IMR-90 (cell line): ENCODE measurements around the gene KRT35. TPM values are rescaled to one million over a fixed set of nuclear protein-coding genes. Genes with fewer than 3 reads are reported as not detected.

Experiments
- ATAC-seq: fragments of 200-7000 bp; cut with Tn5 transposase; 2 replicates; pipeline ENCODE4 v1.9.1; 2020; ENCODE audit warnings: low read depth, mild to moderate bottlenecking, moderate library complexity
- BruUV-seq: library from RNA; stranded (reverse); fragments of 400-500 nt; replicated peaks from 2 replicates; lab custom pipeline; 2021; lab: Mats Ljungman, UMichigan
- CTCF ChIA-PET: fragments of 300-600 bp; formaldehyde crosslinking; extraction: SDS; loops from one replicate; lab custom pipeline; 2021; ENCODE audit warnings: antibody characterized with exemption; lab: Yijun Ruan, JAX
- POLR2A ChIA-PET: fragments of 300-600 bp; sonication (Branson Sonifier 250); formaldehyde crosslinking; loops from one replicate; lab custom pipeline; 2022; ENCODE audit warnings: antibody characterized with exemption; ENCODE audit not compliant: unreplicated experiment; lab: Charles Lee
- DNase-seq: peaks from one replicate; pipeline ENCODE4 v3.0.0; 2013
- H2AFZ ChIP-seq: replicated peaks from 2 replicates; pipeline ENCODE3; 2013; ENCODE audit warnings: low read length, mild to moderate bottlenecking; ENCODE audit not compliant: poor library complexity
- H2AK5ac ChIP-seq: 2 replicates; pipeline ENCODE4 v1.6.1; 2013; ENCODE audit warnings: low read depth, low read length, inconsistent platforms
- H2AK9ac ChIP-seq: replicated peaks from 2 replicates; pipeline ENCODE3; 2013; ENCODE audit warnings: mild to moderate bottlenecking, low read depth, low read length, moderate library complexity; ENCODE audit not compliant: poor library complexity
- H2BK120ac ChIP-seq: 2 replicates; pipeline ENCODE4 v1.6.1; 2013; ENCODE audit warnings: low read depth, low read length, inconsistent platforms
- H2BK15ac ChIP-seq: 3 replicates; pipeline ENCODE4 v1.6.1; 2013; ENCODE audit warnings: low read depth, low read length, inconsistent platforms
- H2BK20ac ChIP-seq: 2 replicates; pipeline ENCODE4 v1.6.1; 2013; ENCODE audit warnings: low read depth, mild to moderate bottlenecking, inconsistent platforms, low read length, moderate library complexity
- H2BK5ac ChIP-seq: 2 replicates; pipeline ENCODE4 v1.6.1; 2013; ENCODE audit warnings: mild to moderate bottlenecking, low read depth, low read length, inconsistent platforms; ENCODE audit not compliant: poor library complexity, severe bottlenecking
- H3K14ac ChIP-seq: replicated peaks from 2 replicates; pipeline ENCODE4 v1.6.1; 2013; ENCODE audit warnings: low read depth, low read length, inconsistent platforms
- H3K18ac ChIP-seq: 2 replicates; pipeline ENCODE4 v1.6.1; 2013; ENCODE audit warnings: low read depth, low read length, control low read depth
- H3K23ac ChIP-seq: 2 replicates; pipeline ENCODE4 v1.6.1; 2013; ENCODE audit warnings: low read depth, low read length, inconsistent platforms
- H3K27ac ChIP-seq: 2 replicates; pipeline ENCODE4 v1.5.1; 2013; ENCODE audit warnings: mild to moderate bottlenecking, control low read depth, low read length; ENCODE audit not compliant: insufficient read depth
- H3K27me3 ChIP-seq: 2 replicates; pipeline ENCODE4 v1.6.1; 2013; ENCODE audit warnings: low read length; ENCODE audit not compliant: control insufficient read depth, insufficient read depth
- H3K36me3 ChIP-seq: 2 replicates; pipeline ENCODE4 v1.6.1; 2013; ENCODE audit warnings: low read length, mixed read lengths; ENCODE audit not compliant: control insufficient read depth, insufficient read depth
- H3K4ac ChIP-seq: 2 replicates; pipeline ENCODE4 v1.6.1; 2013; ENCODE audit warnings: low read depth, low read length, inconsistent platforms
- H3K4me1 ChIP-seq: 2 replicates; pipeline ENCODE4 v1.6.1; 2013; ENCODE audit warnings: low read length, mixed read lengths; ENCODE audit not compliant: control insufficient read depth, insufficient read depth
- H3K4me2 ChIP-seq: 2 replicates; pipeline ENCODE4 v1.6.1; 2013; ENCODE audit warnings: low read depth, mild to moderate bottlenecking, control low read depth, low read length, moderate library complexity
- H3K4me3 ChIP-seq: 2 replicates; pipeline ENCODE4 v1.5.1; 2013; ENCODE audit warnings: low read depth, mild to moderate bottlenecking, control low read depth, low read length, moderate library complexity; ENCODE audit not compliant: insufficient read depth
- H3K56ac ChIP-seq: 2 replicates; pipeline ENCODE4 v1.6.1; 2013; ENCODE audit warnings: low read length, inconsistent platforms; ENCODE audit not compliant: insufficient read depth; ENCODE audit errors: extremely low read depth
- H3K79me1 ChIP-seq, 2 experiments: 2 replicates each; pipeline ENCODE4 v1.6.1; 2013; ENCODE audit warnings: low read length in 2 of 2, inconsistent platforms in 1 of 2, low read depth in 1 of 2
- H3K9ac ChIP-seq: 2 replicates; pipeline ENCODE4 v1.6.1; 2013; ENCODE audit warnings: low read depth, low read length, control low read depth
- H3K9me1 ChIP-seq: 2 replicates; pipeline ENCODE4 v1.6.1; 2013; ENCODE audit warnings: low read length, inconsistent platforms; ENCODE audit not compliant: insufficient read depth
- H3K9me3 ChIP-seq: 2 replicates; pipeline ENCODE4 v1.6.1; 2013; ENCODE audit warnings: low read length; ENCODE audit not compliant: control insufficient read depth, insufficient read depth
- H4K20me1 ChIP-seq: 2 replicates; pipeline ENCODE4 v1.6.1; 2013; ENCODE audit warnings: low read length, inconsistent platforms; ENCODE audit not compliant: insufficient read depth
- H4K5ac ChIP-seq: 2 replicates; pipeline ENCODE4 v1.6.1; 2013; ENCODE audit warnings: mild to moderate bottlenecking, low read depth, low read length, control low read depth
- H4K8ac ChIP-seq, 2 experiments: 2 replicates each; pipeline ENCODE4 v1.6.1; 2013; ENCODE audit warnings: low read depth in 2 of 2, low read length in 2 of 2, control low read depth in 1 of 2, inconsistent platforms in 1 of 2
- H4K91ac ChIP-seq: 2 replicates; pipeline ENCODE4 v1.6.1; 2013; ENCODE audit warnings: low read depth, low read length, inconsistent platforms; ENCODE audit not compliant: insufficient read depth
- BHLHE40 ChIP-seq: fragments of 150-350 bp; IDR thresholded peaks from 2 replicates; pipeline ENCODE4 v1.6.1; 2016; ENCODE audit warnings: mild to moderate bottlenecking, low read depth, low read length
- CHD1 ChIP-seq: IDR thresholded peaks from 2 replicates; pipeline ENCODE4 v1.6.1; 2012; ENCODE audit warnings: low read depth, low read length, improper control_type of control experiment
- CTCF ChIP-seq: conservative IDR thresholded peaks from 2 replicates; pipeline ENCODE4 v1.5.1; 2012; ENCODE audit warnings: mild to moderate bottlenecking, low read depth, low read length, improper control_type of control experiment
- MAZ ChIP-seq: IDR thresholded peaks from 2 replicates; pipeline ENCODE4 v1.6.1; 2012; ENCODE audit warnings: low read depth, mild to moderate bottlenecking, low read length, improper control_type of control experiment, moderate library complexity, borderline replicate concordance
- MXI1 ChIP-seq: IDR thresholded peaks from 2 replicates; pipeline ENCODE4 v1.6.1; 2012; ENCODE audit warnings: low read depth, mild to moderate bottlenecking, low read length, moderate library complexity, borderline replicate concordance
- POLR2A ChIP-seq: IDR thresholded peaks from 2 replicates; pipeline ENCODE4 v1.6.1; 2012; ENCODE audit warnings: mild to moderate bottlenecking, low read depth, low read length
- SMC3 ChIP-seq: fragments of 150-350 bp; IDR thresholded peaks from 2 replicates; pipeline ENCODE4 v1.6.1; 2016; ENCODE audit warnings: low read depth, mild to moderate bottlenecking, antibody characterized with exemption, low read length, moderate library complexity
- WGBS, 2 experiments: methylation state at CpG; one replicate each; pipeline versions ENCODE4 v1.1.5 to v1.1.7; 2013; ENCODE audit warnings: missing lambda C conversion rate in 2 of 2; ENCODE audit not compliant: insufficient read length in 1 of 2; ENCODE audit errors: extremely low coverage in 2 of 2; 5-methylcytosine and 5-hydroxymethylcytosine counted together
- dilution Hi-C: fragments of 300-500 bp; cut with HindIII; formaldehyde crosslinking; loops from one replicate; pipeline ENCODE4 v1.14.3; 2018; ENCODE audit warnings: low sequenced_read_pairs; ENCODE audit not compliant: unreplicated experiment
- in situ Hi-C: fragments of 300-500 bp; cut with MboI; formaldehyde crosslinking; loops from 3 replicates; pipeline ENCODE4 v1.14.3; 2019; ENCODE audit warnings: low sequenced_read_pairs, inconsistent platforms, mixed read lengths
- intact Hi-C: fragments of 100-400 bp; cut with micrococcal nuclease; formaldehyde crosslinking; loops from 2 replicates; pipeline ENCODE4 v1.10.0; 2022
- polyA plus RNA-seq, 3 experiments: library from polyadenylated mRNA; depleted of rRNA; stranded (reverse); fragments of >200 nt; gene quantifications; 2 replicates each; pipeline ENCODE4 v1.2.3, GENCODE V29; 2012; ENCODE audit warnings: low replicate concordance in 1 of 3
- total RNA-seq: library from RNA; depleted of rRNA; stranded (reverse); fragments of >200 nt; gene quantifications from 2 replicates; pipeline ENCODE4 v1.2.3, GENCODE V29; 2012

KRT35 gene
- total and polyA plus RNA-seq, 2 of the 4 experiments (the other 2 are of a cell fraction) = not detected

- Histone ChIP-seq H3K9ac (no peak within 1 kb of the TSS), H3K9me3 (no peaks in the 10 kb centered on the region), H3K14ac (no peak within 1 kb of the TSS), H3K18ac (0 out of 2 replicates have a peak within 1 kb of the TSS, but pooled peaks have one; percentile 13), H2BK20ac (no peak within 1 kb of the TSS), H3K9me1 (peaks cover 5% of the 10 kb centered on the region), H3K23ac (no peak within 1 kb of the TSS), H2BK5ac (no peak within 1 kb of the TSS), H2BK120ac (no peak within 1 kb of the TSS; the same call in 1 of the 2 replicates), H3K4me2 (no peak within 1 kb of the TSS), H4K5ac (no peak within 1 kb of the TSS), H2AK9ac (no peak within 1 kb of the TSS), H4K91ac (no peak within 1 kb of the TSS; the same call in 1 of the 2 replicates), H4K8ac (no peak within 1 kb of the TSS), H3K4ac (no peak within 1 kb of the TSS), H3K36me3 (no peaks in the 10 kb centered on the region), H3K56ac (no peak within 1 kb of the TSS), H3K79me1 (no peaks in the 10 kb centered on the region), H4K20me1 (no peaks in the 10 kb centered on the region), H3K4me3 (no peak within 1 kb of the TSS), H2AFZ (no peak within 1 kb of the TSS), H3K27ac (no peak within 1 kb of the TSS), H3K27me3 (no peaks in the 10 kb centered on the region), H3K4me1 (peaks cover 7% of the 10 kb centered on the region; the same call in 1 of the 2 replicates), H2BK15ac (peak within 1 kb of the TSS; percentile 26; the same call in 1 of the 3 replicates), H2AK5ac (peak within 1 kb of the TSS; percentile 3; the same call in 1 of the 2 replicates)
- BruUV-seq = no TSS peak
- no peak for TF ChIP-seq POLR2A
- TF ChIP-seq CTCF = no peak
- TF ChIP-seq MXI1 = no peak
- TF ChIP-seq BHLHE40 = no peak
- no peak for TF ChIP-seq CHD1
- no peak for TF ChIP-seq SMC3
- TF ChIP-seq MAZ = no peak
- intact Hi-C loops = no loop called here
- dilution Hi-C loops = no loop called here
- CTCF ChIA-PET = no interaction called here
- DNase-seq = no peak
- in situ Hi-C loops = no loop called here
- POLR2A ChIA-PET = no interaction called here
- ATAC-seq = no peak
- 83% methylated on average over 7 of the region's 10 CpGs; no CpG with 5 or more reads in 1 of the 2 experiments for WGBS, 2 experiments
These were observed 40.4 kb downstream of the KRT35 start, which contains the start of gene KRT38 for GRCh38 chr17:41440531-41441033. Gene KRT38, minus strand, starts transcription at chr17:41440983. Its CDS starts 62 bp downstream, at chr17:41440921.
